HepG2 (cell line): ENCODE data around the gene ACOXL. TPM values are rescaled to one million over a fixed set of nuclear protein-coding genes. Genes with fewer than 3 reads are reported as not detected.

Experiments
- ATAC-seq: fragments of 200-7000 bp; cut with Tn5 transposase; 3 replicates; pipeline ENCODE4 v1.9.1; 2020; ENCODE audit warnings: mild to moderate bottlenecking, moderate library complexity
- BruUV-seq: library from RNA; stranded (reverse); fragments of 400-500 nt; replicated peaks from 2 replicates; lab custom pipeline; 2021; lab: Mats Ljungman, UMichigan
- CTCF ChIA-PET: fragments of 300-600 bp; formaldehyde crosslinking; extraction: SDS; loops from one replicate; lab custom pipeline; 2021; ENCODE audit warnings: low total read pairs, inconsistent platforms, low intra/inter-chr PET ratio; lab: Yijun Ruan, JAX
- POLR2A ChIA-PET: fragments of 350-600 bp; sonication (Branson Sonifier 250); formaldehyde crosslinking; loops from one replicate; lab custom pipeline; 2020; ENCODE audit warnings: antibody characterized with exemption, inconsistent platforms; lab: Yijun Ruan, JAX
- DNase-seq: peaks from one replicate; pipeline ENCODE4 v3.0.0-alpha.2; 2015; ENCODE audit warnings: low spot score
- FAIRE-seq: peaks from 3 replicates; lab custom pipeline; 2011; peaks lifted over from hg19 to GRCh38; lab: Jason Lieb, UNC
- H2AFZ ChIP-seq: one replicate; pipeline ENCODE4 v1.6.1; 2011; ENCODE audit warnings: low read length, inconsistent platforms
- H3K27ac ChIP-seq: fragments of 300-600 bp; 3 replicates; pipeline ENCODE4 v1.8.0; 2011; ENCODE audit warnings: mixed run types, mild to moderate bottlenecking, mixed read lengths, low read length, inconsistent platforms; ENCODE audit not compliant: insufficient read depth; ENCODE audit errors: extremely low read length
- H3K27me3 ChIP-seq, 2 experiments: fragments of 200-600 bp in 1 of 2; 2 replicates in 1 of 2; 3 replicates in 1 of 2; pipeline versions ENCODE4 v1.6.0 to v1.8.0; 2011; ENCODE audit warnings: low read length in 2 of 2, mild to moderate bottlenecking in 2 of 2, moderate library complexity in 2 of 2, inconsistent platforms in 1 of 2; ENCODE audit not compliant: insufficient read depth in 2 of 2, control insufficient read depth in 1 of 2
- H3K36me3 ChIP-seq, 2 experiments: fragments of 200-600 bp in 1 of 2; replicated peaks in 1 of 2; 2 replicates in 1 of 2; 3 replicates in 1 of 2; pipeline versions ENCODE4 v1.5.1 to v1.8.0; 2011; ENCODE audit warnings: low read length in 2 of 2, inconsistent platforms in 1 of 2; ENCODE audit not compliant: insufficient read depth in 2 of 2, control insufficient read depth in 1 of 2
- H3K4me1 ChIP-seq: 2 replicates; pipeline ENCODE4 v1.5.1; 2012; ENCODE audit warnings: low read length, inconsistent platforms; ENCODE audit not compliant: insufficient read depth
- H3K4me2 ChIP-seq: 2 replicates; pipeline ENCODE4 v1.6.0; 2011; ENCODE audit warnings: low read depth, low read length, inconsistent platforms
- H3K4me3 ChIP-seq, 3 experiments: fragments of 200-600 bp in 1 of 3; sonication (generic), shearing (Covaris generic) in 1 of 3; replicated peaks in 1 of 3; 2 replicates each; pipeline ENCODE4 v1.5.1; 2011 to 2016; ENCODE audit warnings: low read length in 3 of 3, inconsistent platforms in 2 of 3, low read depth in 2 of 3, mild to moderate bottlenecking in 2 of 3, control low read depth in 1 of 3, mixed read lengths in 1 of 3; ENCODE audit not compliant: insufficient read depth in 1 of 3
- H3K79me2 ChIP-seq: one replicate; pipeline ENCODE4 v1.6.1; 2011; ENCODE audit warnings: low read length, inconsistent platforms; ENCODE audit not compliant: insufficient read depth
- H3K9ac ChIP-seq: 2 replicates; pipeline ENCODE4 v1.6.0; 2011; ENCODE audit warnings: mild to moderate bottlenecking, low read depth, low read length, inconsistent platforms; ENCODE audit not compliant: insufficient read depth
- H3K9me3 ChIP-seq: 2 replicates; pipeline ENCODE4 v1.5.1; 2012; ENCODE audit warnings: mild to moderate bottlenecking, low read length
- H4K20me1 ChIP-seq: 2 replicates; pipeline ENCODE4 v1.6.0; 2011; ENCODE audit warnings: inconsistent platforms, mild to moderate bottlenecking, low read length, moderate library complexity; ENCODE audit not compliant: insufficient read depth
- ERF ChIP-seq: IDR thresholded peaks from 2 replicates; pipeline ENCODE4 v1.6.1; 2018; ENCODE audit warnings: missing biosample characterization, missing genetic modification reagents
- FOXA3 ChIP-seq: IDR thresholded peaks from 2 replicates; pipeline ENCODE4 v1.6.1; 2016; ENCODE audit warnings: missing genetic modification reagents, missing compliant biosample characterization
- FOXP1 ChIP-seq, 2 experiments: fragments of 450-650 bp in 1 of 2; IDR thresholded peaks; 2 replicates each; pipeline ENCODE4 v1.6.1; 2017 to 2018; ENCODE audit warnings: antibody characterized with exemption in 1 of 2
- FOXP4 ChIP-seq: sonication (generic); formaldehyde crosslinking; IDR thresholded peaks from 2 replicates; pipeline ENCODE4 v1.4.0; 2020; ENCODE audit warnings: missing genetic modification reagents
- HMGXB4 ChIP-seq, 2 experiments: sonication (generic) in 1 of 2; formaldehyde crosslinking in 1 of 2; IDR thresholded peaks; 2 replicates each; pipeline versions ENCODE4 v1.4.0 to v1.6.1; 2018 to 2020; ENCODE audit warnings: missing genetic modification reagents in 2 of 2, borderline replicate concordance in 1 of 2, low read depth in 1 of 2, mild to moderate bottlenecking in 1 of 2, missing biosample characterization in 1 of 2
- MNT ChIP-seq: fragments of 450-650 bp; IDR thresholded peaks from 2 replicates; pipeline ENCODE4 v1.6.1; 2016
- MTA1 ChIP-seq: sonication (generic); formaldehyde crosslinking; IDR thresholded peaks from 2 replicates; pipeline ENCODE4 v1.4.0; 2020; ENCODE audit warnings: missing genetic modification reagents, mild to moderate bottlenecking, borderline replicate concordance
- PBX2 ChIP-seq: IDR thresholded peaks from 2 replicates; pipeline ENCODE4 v1.6.1; 2016; ENCODE audit warnings: control low read depth
- RFX5 ChIP-seq: IDR thresholded peaks from 2 replicates; pipeline ENCODE4 v1.6.1; 2011; ENCODE audit warnings: low read depth, low read length, improper control_type of control experiment
- TEAD3 ChIP-seq: optimal IDR thresholded peaks from 2 replicates; pipeline ENCODE3; 2016; ENCODE audit warnings: borderline replicate concordance
- THAP11 ChIP-seq: IDR thresholded peaks from 2 replicates; pipeline ENCODE4 v1.6.1; 2016; ENCODE audit warnings: missing biosample characterization, missing genetic modification reagents
- YEATS2 ChIP-seq: sonication (generic); formaldehyde crosslinking; IDR thresholded peaks from 2 replicates; pipeline ENCODE4 v1.4.0; 2020; ENCODE audit warnings: missing genetic modification reagents, borderline replicate concordance
- ZBTB34 ChIP-seq: sonication (generic); formaldehyde crosslinking; IDR thresholded peaks from 2 replicates; pipeline ENCODE4 v1.8.0; 2022; ENCODE audit warnings: mild to moderate bottlenecking, missing genetic modification reagents
- ZMYM4 ChIP-seq: sonication (generic); formaldehyde crosslinking; IDR thresholded peaks from 2 replicates; pipeline ENCODE4 v1.8.1; 2023; ENCODE audit warnings: mild to moderate bottlenecking, missing genetic modification reagents
- ZSCAN29 ChIP-seq: sonication (generic); formaldehyde crosslinking; conservative IDR thresholded peaks from 2 replicates; pipeline ENCODE4 v1.4.0; 2020; ENCODE audit warnings: mild to moderate bottlenecking, missing genetic modification reagents
- WGBS: methylation state at CpG from one replicate; pipeline ENCODE4 v1.1.6; 2017; ENCODE audit warnings: low lambda C conversion rate; 5-methylcytosine and 5-hydroxymethylcytosine counted together
- in situ Hi-C: cut with HindIII; loops from 2 replicates; pipeline ENCODE4 v1.10.0; 2017; ENCODE audit warnings: low pct_unique_long_range_greater_than_20kb; ENCODE audit not compliant: extremely low pct_ligation_motif_present
- intact Hi-C: fragments of 100-400 bp; cut with micrococcal nuclease; formaldehyde crosslinking; loops from one replicate; pipeline ENCODE4 v1.10.0; 2022; ENCODE audit not compliant: unreplicated experiment
- polyA plus RNA-seq, 8 experiments: library from polyadenylated mRNA; depleted of rRNA in 3 of 8; stranded (reverse) in 7 of 8; unstranded in 1 of 8; fragments of >200 nt; fragmentation: Illumina TruSeq in 4 of 8; extraction: Trizol in 4 of 8; gene quantifications; 2 replicates each; pipeline versions ENCODE4 v1.2.1 to v1.2.3, GENCODE V29; 2011 to 2016; ENCODE audit warnings: low read depth in 4 of 8, missing spikeins in 1 of 8, mixed read lengths in 1 of 8; ENCODE audit not compliant: insufficient read depth in 1 of 8
- total RNA-seq, 5 experiments: library from RNA; depleted of rRNA; stranded (reverse); fragments of >200 nt; fragmentation: Illumina TruSeq; extraction: Trizol; gene quantifications; 2 replicates each; pipeline ENCODE4 v1.2.3, GENCODE V29; 2016; ENCODE audit warnings: low read depth in 1 of 5

The ACOXL gene
- total and polyA plus RNA-seq, 2 of the 13 experiments (the other 11 are each of a cell fraction or from before 2014, with no cell fraction given) = not detected

GRCh38 chr2:111155610-111156009, 423.2 kb downstream of the ACOXL start:
- no peaks in the 10 kb centered on the region for H3K9me3 ChIP-seq
- CTCF ChIA-PET = no interaction called here
- peaks cover 30% of the 10 kb centered on the region for H3K79me2 ChIP-seq
- POLR2A ChIA-PET = interaction anchor here (1.1 to 1.8 kb wide), 3 partner anchors 11 to 35 kb away, joined by 4 to 13 read pairs (median 6); partner anchors contain the start of gene BCL2L11
- DNase-seq = peak; percentile 81
- no peaks in the 10 kb centered on the region for H4K20me1 ChIP-seq
- no peak overlapping the region for H2AFZ ChIP-seq
- H3K4me3 ChIP-seq = no peak overlapping the region
- peak overlapping the region; percentile 21 for H3K4me2 ChIP-seq
- H3K27me3 ChIP-seq = no peaks in the 10 kb centered on the region
- intact Hi-C loops (loop anchor here (1.0 to 2.0 kb wide), 3 partner anchors 21 to 35 kb away; partner anchors contain the start of gene BCL2L11), in situ Hi-C loops (no loop called here)
- ATAC-seq = peak; percentile 86
- FAIRE-seq = peak; percentile 49
- H3K9ac ChIP-seq = no peak overlapping the region
- H3K27ac ChIP-seq = peak overlapping the region; percentile 36
- peaks cover 52% of the 10 kb centered on the region for H3K4me1 ChIP-seq
- no TSS peak for BruUV-seq
- peaks cover 12 to 63% of the 10 kb centered on the region in 2 experiments for H3K36me3 ChIP-seq
- WGBS = 42% methylated on average over 1 of the region's 1 CpG
- TF ChIP-seq MNT (peak; percentile 18; the same call in 1 of the 2 replicates), FOXA3 (peak; percentile 81), THAP11 (CRISPR knock-in tag) (0 out of 2 replicates have a peak, but pooled peaks have one; percentile 20), ERF (CRISPR knock-in tag) (peak; percentile 61), FOXP4 (CRISPR knock-in tag) (peak; percentile 32; the same call in 1 of the 2 replicates), TEAD3 (CRISPR knock-in tag) (peak; percentile 52), ZMYM4 (peak; percentile 62; the same call in 1 of the 2 replicates), ZBTB34 (0 out of 2 replicates have a peak, but pooled peaks have one; percentile 8), RFX5 (no peak), HMGXB4 (CRISPR knock-in tag; IDR thresholded peaks at IDR 0.05; ENCODE audit: borderline replicate concordance in 1 of 2, low read depth in 1 of 2) (0 out of 4 replicates have a peak, but pooled peaks of 1 of the 2 experiments have one; percentile 19), YEATS2 (CRISPR knock-in tag) (peak; percentile 23; the same call in 1 of the 2 replicates), MTA1 (0 out of 2 replicates have a peak, but pooled peaks have one; percentile 56), ZSCAN29 (0 out of 2 replicates have a peak, but pooled peaks have one; percentile 20), FOXP1 (IDR thresholded peaks at IDR 0.05) (no peak), FOXP1 (CRISPR knock-in tag; IDR thresholded peaks at IDR 0.05) (peak; percentile 43; the same call in 1 of the 2 replicates), PBX2 (CRISPR knock-in tag) (0 out of 2 replicates have a peak, but pooled peaks have one; percentile 28)
